Suppressor macrophage treated with lipopolysaccharide for 4 hours (primary cell): ENCODE data around the gene PRKACB.
"Not testable (repeated sequence)": the region's sequence is repeated elsewhere in the genome, so short reads cannot be mapped to it uniquely, and the experiment has no call there.

Experiments
- DNase-seq: peaks from one replicate; pipeline ENCODE4 v3.0.0-alpha.2; 2020

Gene PRKACB

DNA sequence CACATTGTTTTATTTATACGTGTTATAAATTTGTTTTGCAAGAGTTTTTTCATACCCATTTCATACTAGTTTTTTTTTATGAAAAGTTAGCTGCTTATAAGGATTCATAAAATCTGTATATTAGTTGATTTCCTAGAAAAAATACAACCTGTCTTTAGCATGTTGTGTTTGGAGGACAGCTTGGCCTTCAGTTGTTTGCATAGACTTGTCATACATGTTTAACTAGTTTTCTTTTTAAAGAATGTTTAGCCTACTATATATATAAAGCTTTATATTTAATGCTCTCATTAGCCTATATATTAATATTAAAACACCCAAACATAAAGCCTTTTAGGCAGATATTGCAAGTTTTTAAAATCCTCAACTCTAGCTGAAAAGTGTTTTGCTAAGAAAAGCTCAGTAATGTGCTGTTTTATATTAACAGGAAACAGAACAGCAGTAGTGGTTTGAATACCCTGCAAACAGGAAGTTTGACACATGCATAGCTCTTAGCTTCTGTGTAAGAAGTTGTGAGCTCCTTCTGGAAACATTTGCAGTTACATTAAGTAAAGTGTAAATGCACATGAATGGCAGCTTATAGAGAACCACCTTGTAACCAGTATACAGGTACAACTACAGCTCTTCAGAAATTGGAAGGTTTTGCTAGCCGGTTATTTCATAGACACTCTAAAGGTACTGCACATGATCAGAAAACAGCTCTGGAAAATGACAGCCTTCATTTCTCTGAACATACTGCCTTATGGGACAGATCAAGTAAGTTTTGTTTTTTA lies at the start of gene PRKACB:
TSS of gene PRKACB (plus strand) at position 476 of the 770 bp plus-strand sequence. CDS start at position 567, 91 bp downstream.
- peak; percentile 64 for DNase-seq

DNA sequence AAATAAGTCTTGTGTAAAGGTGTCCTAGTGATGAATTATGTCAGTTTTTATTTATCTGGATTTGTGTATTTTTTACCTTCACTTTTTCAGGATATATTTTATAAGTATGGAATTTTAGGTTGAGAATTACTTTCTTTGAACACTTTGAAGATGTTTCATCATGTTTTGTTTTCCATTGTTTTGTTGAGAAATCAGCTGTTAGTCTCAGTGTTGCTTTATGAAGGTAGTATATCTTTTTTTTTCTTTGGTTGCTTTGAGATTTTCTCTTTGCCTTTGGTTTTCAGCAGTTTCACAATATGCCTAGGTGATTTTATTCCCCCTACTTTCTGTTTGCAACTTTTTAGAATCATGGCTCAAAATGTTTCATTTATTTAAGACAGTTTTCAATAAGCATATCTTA lies 48.8 kb upstream of the PRKACB start:
- no peak for DNase-seq

- no peak for DNase-seq
Observed at GRCh38 chr1:84096176-84096575, 47.9 kb upstream of the PRKACB start.

DNA sequence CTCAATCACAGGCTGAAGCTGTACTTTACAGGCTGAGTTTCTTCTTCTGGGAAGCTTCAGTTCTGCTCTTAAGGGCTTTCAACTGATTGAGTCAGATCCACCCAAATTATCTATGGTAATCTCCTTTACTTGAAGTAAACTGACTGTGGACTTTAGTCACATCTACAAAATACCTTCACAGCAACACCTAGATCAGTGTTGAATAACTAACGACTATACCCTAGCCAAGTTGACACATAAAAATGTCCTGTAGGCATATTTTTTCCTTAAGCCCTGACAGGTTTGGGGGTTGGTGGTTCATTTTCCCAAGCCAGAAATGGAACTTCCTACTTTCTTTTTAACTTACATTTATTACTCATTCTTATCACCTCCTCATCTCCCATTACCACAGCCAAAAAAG lies 42.9 kb upstream of the PRKACB start:
- DNase-seq: no peak

DNA sequence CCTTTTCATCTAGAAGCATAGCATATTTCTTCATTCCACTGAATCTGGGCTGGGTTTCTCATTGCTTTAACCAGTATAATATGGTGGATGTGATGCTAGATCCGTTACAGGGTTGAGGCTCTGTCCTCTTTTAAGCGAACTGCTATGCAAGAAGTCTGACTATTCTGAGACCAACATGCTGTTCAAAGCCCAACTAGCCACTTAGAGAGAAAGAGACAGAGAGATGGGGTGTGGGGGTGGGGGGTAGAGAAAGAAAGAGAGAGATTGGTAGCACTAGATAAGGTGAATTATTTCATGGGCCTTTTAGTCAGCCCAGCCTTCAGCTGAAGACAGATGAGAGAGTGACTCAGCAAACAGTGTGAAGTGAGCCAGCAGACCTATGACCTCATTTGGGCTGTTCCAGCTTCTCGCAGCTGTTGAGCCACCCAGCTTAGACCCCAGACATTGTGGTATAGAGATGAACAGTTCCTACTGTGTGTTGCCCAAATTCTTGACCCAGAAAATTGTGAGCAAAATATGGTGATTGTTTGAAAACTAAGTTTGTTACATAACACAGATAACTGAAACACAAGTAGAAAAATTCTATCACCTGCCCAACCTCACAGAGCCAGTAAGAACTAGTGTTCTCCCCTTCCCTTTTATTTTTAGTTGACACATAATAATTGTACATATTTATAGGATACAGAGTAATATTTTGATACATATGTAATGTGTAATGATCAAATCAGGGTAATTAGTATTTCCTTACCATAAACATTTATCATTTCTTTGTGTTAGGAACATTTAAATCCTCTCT lies 40.7 kb upstream of the PRKACB start:
- DNase-seq: peak; percentile 57

GRCh38 chr1:84107538-84107937 lies 36.5 kb upstream of the PRKACB start:
- DNase-seq: not testable (repeated sequence)

- DNase-seq: no peak
Observed at GRCh38 chr1:84107955-84108354, 36.1 kb upstream of the PRKACB start.

GRCh38 chr1:84108900-84109578 lies 35.0 kb upstream of the PRKACB start:
- DNase-seq: no peak

DNA sequence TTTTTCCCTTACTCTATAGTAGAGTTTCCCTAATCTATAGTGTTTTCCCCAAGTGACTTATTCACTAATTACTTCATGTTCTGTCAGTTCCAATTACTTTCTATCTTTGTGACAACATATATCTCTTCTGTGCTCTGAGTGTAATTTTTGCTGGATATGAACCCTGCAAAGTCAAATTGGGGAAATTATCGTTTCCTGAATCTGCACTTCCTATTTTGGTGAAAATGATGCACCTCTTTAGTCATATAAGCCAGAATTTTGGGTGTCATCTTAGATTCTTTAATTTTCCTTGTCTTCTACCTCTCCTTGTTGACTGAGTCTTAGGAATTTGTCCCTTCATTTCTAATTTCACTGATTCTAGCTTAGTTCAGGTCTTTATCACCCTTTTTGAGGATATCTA lies 33.4 kb upstream of the PRKACB start:
- DNase-seq: peak; percentile 12

DNA sequence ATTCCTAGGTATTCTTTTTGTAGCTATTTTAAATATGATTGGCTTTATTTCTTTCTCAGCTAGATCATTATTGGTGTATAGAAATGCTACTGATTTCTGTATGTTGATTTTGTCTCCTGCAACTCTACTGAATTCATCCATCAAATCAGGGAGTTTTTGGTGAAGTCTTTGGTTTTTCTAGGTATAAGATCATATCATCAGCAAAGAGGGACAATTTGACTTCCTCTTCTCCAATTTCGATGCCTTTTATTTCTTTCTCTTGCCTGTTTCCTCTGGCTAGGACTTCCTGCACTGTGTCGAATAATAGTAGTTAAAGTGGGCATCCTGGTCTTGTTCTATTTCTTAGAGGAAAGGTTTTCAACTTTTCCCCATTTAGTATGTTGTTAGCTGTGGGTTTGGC lies 27.5 kb upstream of the PRKACB start:
- DNase-seq: no peak

DNA sequence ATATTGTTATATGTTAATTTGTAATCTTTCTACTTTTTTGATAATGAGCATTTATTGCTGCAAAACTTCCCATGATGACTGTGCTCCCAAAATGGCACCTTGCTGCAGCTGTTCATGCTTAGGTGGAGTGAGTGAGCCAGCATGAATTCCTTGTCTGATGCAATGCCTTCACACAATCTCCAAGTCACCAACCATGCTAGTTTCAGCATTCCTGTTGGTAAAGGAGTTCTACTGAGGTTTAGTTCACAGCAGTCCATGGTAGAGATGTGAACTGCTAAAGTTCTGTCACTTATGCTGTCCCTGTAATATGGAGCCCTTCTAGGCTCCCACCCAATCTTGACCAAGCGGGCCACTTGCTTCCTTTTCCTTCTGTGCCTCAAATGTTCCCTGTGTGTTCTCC lies 26.2 kb upstream of the PRKACB start:
- DNase-seq: no peak

GRCh38 chr1:84121360-84121759 lies 22.7 kb upstream of the PRKACB start:
- no peak for DNase-seq

DNA sequence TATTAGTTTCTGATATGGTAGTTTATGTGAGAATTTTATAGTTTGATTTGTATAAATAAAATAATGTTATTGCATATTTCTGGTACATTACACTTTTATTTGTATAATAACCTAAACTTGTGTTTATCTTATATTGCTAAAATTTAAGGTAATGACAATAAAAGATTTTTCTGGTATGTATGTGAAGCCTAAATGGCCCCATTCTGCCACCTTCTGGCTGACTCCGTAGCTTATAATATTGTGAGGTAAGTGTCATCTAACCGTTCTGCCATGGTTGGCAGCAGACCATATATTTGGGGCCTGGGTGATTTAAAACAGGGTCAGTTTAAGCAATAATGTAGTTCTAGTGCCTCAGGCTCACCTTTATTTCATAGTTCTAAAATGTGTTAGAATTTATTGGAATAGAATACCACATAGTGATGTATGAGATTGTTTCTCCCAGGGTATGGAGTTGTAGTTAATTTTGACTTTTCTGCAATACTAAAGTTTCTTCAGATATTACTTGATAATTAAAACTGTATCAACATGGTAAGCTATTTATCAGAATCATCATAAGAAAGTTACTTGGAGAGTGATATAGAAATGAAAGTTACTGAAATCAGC lies 21.2 kb upstream of the PRKACB start:
- DNase-seq: peak; percentile 72

GRCh38 chr1:84133479-84133878 lies 10.6 kb upstream of the PRKACB start:
- DNase-seq: peak; percentile 34

- DNase-seq: no peak
Observed at GRCh38 chr1:84135341-84135740, 8.7 kb upstream of the PRKACB start.

DNA sequence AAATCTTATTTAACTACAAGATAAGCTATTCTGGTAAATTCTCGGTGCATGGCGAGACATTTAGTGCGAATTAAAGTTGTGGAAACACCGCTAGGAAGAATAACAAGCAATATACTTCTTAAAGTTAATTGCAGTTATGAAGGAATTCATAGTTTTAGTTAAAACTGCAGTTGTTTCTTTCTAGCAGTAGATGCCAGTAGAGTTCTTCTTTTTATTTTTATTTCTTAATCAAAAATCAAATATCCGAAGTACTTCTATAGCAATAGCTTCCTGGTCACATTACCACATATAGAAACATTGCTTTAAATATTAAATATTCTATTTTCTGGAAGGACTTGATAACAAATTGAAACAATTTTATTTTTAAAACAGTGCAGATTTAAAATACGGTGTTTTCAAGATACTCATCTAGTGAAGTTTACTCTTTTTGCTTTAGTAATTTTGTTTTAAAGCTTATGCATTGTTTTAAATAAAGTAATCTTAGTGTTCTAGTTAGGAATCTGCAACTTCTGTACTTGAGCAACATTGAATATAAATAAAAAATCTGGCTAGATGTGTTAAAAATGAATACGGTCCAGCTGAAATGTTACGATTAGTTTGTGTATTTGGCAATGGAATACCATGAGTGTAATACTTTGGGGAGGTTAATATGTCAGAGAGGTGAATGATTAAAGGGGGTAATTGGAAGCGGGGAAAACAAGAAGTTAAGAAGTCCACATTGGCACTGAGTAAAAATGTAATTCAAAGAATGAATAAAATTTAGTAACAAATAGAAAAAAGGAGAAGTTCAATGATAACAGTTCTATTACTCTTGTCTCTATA lies 2.7 kb upstream of the PRKACB start:
- peak; percentile 52 for DNase-seq

DNA sequence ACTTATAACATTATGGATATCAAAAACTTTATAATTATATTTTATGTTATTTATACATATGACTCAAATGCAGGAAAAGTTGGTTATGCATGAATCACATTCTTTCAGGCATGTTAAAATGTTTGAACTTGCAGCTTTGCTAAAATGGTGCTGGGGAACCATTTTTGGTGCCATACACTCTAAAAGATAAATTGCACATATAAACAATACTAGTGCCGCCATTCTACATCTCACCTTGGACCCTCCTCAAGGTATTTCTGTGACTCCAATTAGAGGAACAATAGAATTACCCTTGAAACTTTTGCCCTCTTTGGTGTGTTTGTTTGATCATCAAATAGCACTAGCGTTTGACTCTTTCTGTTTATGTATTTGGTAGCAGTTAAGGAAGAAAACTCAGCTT lies 997 bp downstream of the PRKACB start:
- DNase-seq: peak; percentile 32

- DNase-seq: peak; percentile 45
Observed at GRCh38 chr1:84146411-84147032, 2.5 kb downstream of the PRKACB start.

DNA sequence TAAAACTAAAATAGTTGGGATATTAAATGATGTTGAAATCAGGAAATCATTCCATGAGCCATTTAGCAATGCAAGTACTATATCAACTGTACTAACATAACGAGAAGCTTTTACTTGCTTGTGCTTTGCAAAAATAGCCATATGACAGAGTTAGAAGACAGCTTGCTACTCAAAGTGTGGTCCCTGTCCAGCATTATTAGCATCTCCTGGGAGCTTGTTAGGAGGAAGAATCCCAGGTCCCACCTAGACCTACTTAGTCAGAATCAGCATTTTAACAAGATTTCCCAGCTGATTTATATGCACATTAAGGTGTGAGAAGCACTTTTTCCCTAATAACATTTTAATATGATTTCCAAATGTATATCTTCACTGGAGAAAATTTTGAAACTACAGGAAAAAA lies 4.7 kb downstream of the PRKACB start:
- no peak for DNase-seq

DNA sequence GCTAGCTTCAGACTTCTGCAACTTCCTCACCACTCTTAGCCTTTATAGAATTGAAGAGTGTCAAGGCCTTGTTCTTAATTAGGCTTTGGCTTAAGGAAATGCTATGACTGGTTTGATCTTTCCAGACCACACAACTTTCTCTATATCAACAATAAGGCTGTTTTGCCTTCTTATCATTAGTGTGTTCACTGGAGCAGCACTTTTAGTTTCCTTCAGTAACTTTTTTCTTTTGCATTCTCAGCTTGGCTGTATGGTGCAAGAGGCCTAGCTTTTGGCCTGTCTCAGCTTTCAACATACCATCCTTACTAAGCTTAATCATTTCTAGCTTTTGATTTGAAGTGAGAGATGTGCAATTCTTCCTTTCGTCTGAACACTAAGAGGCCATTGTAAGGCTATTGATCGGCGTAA lies 8.6 kb downstream of the PRKACB start:
- no peak for DNase-seq

GRCh38 chr1:84155517-84155916 lies 11.4 kb downstream of the PRKACB start:
- no peak for DNase-seq

- peak; percentile 62 for DNase-seq
Observed at GRCh38 chr1:84156210-84156621, 12.1 kb downstream of the PRKACB start.
